ENCODE measurements around the gene PSMA7. TPM values are rescaled to one million over a fixed set of nuclear protein-coding genes. Genes with fewer than 3 reads are reported as not detected.
A peak's percentile ranks its signal among the peaks of the same experiment; 100 is the strongest.

The PSMA7 gene
- total RNA-seq, 2 donors from 2014 or later, result 220 to 234 TPM

GRCh38 chr20:62146019-62146755, 3.0 kb upstream of the PSMA7 start:
- Mint-ChIP-seq H3K4me3 (no peak overlapping the region), H3K27ac (no peak overlapping the region), H3K4me1 (ENCODE audit: low read depth) (peaks cover 51% of the 10 kb centered on the region), H3K36me3 (ENCODE audit: insufficient read depth in 2 of 2) (peaks cover 0 to 1% of the 10 kb centered on the region in 2 donors), H3K27me3 (ENCODE audit: low read depth) (no peaks in the 10 kb centered on the region), H3K9me3 (no peaks in the 10 kb centered on the region)
- DNase-seq, result no peak
- no peak for ATAC-seq (replicated peaks in 1 of 2)

- no peak overlapping the region for H3K27ac Mint-ChIP-seq
- ATAC-seq (replicated peaks in 1 of 2), result no peak
- no peak overlapping the region for H3K4me3 Mint-ChIP-seq
These were observed 2.5 kb upstream of the PSMA7 start for GRCh38 chr20:62145688-62146018.

GRCh38 chr20:62143957-62144825, 997 bp upstream of the PSMA7 start:
- ATAC-seq (replicated peaks in 1 of 2) (peak; percentile 20 to 29), DNase-seq (peak; percentile 68)
- peaks cover 0 to 12% of the 10 kb centered on the region in 2 donors for H3K36me3 Mint-ChIP-seq (ENCODE audit: insufficient read depth in 2 of 2)
- no peaks in the 10 kb centered on the region for H3K9me3 Mint-ChIP-seq
- peak overlapping the region; percentile 84 to 94 for H3K4me3 Mint-ChIP-seq
- no peaks in the 10 kb centered on the region for H3K27me3 Mint-ChIP-seq (ENCODE audit: low read depth)
- H3K4me1 Mint-ChIP-seq (ENCODE audit: low read depth), result peaks cover 59% of the 10 kb centered on the region
- peak overlapping the region; percentile 91 for H3K27ac Mint-ChIP-seq

More at GRCh38 chr20:62145688-62146018, 2.5 kb upstream of the PSMA7 start:
- Mint-ChIP-seq H3K4me1 (ENCODE audit: low read depth) (peaks cover 56% of the 10 kb centered on the region), H3K36me3 (ENCODE audit: insufficient read depth in 2 of 2) (peaks cover 0 to 3% of the 10 kb centered on the region in 2 donors), H3K9me3 (no peaks in the 10 kb centered on the region), H3K27me3 (ENCODE audit: low read depth) (no peaks in the 10 kb centered on the region)
- DNase-seq, result no peak

GRCh38 chr20:62142252-62143080, 728 bp downstream of the PSMA7 start:
- no peaks in the 10 kb centered on the region for H3K27me3 Mint-ChIP-seq (ENCODE audit: low read depth)
- peaks cover 60% of the 10 kb centered on the region for H3K4me1 Mint-ChIP-seq (ENCODE audit: low read depth)
- ATAC-seq (replicated peaks in 1 of 2) (peak in 1 of 2 donors; percentile 14), DNase-seq (peak in 1 of 2 donors; percentile 21)
- H3K4me3 Mint-ChIP-seq, result peak overlapping the region; percentile 92 to 96
- H3K9me3 Mint-ChIP-seq, result no peaks in the 10 kb centered on the region
- H3K27ac Mint-ChIP-seq, result peak overlapping the region; percentile 96
- peaks cover 5 to 22% of the 10 kb centered on the region in 2 donors for H3K36me3 Mint-ChIP-seq (ENCODE audit: insufficient read depth in 2 of 2)

GRCh38 chr20:62141397-62142251, 1.6 kb downstream of the PSMA7 start:
- Mint-ChIP-seq H3K4me3 (peak overlapping the region; percentile 92 to 96), H3K4me1 (ENCODE audit: low read depth) (peaks cover 52% of the 10 kb centered on the region), H3K36me3 (ENCODE audit: insufficient read depth in 2 of 2) (peaks cover 6 to 23% of the 10 kb centered on the region in 2 donors), H3K27ac (peak overlapping the region; percentile 96), H3K9me3 (no peaks in the 10 kb centered on the region), H3K27me3 (ENCODE audit: low read depth) (no peaks in the 10 kb centered on the region)
- DNase-seq (peak; percentile 31 to 35), ATAC-seq (replicated peaks in 1 of 2) (peak; percentile 14 to 16)

- Mint-ChIP-seq H3K4me3 (peak overlapping the region; percentile 92 to 96), H3K27ac (peak overlapping the region; percentile 10), H3K9me3 (no peaks in the 10 kb centered on the region), H3K4me1 (ENCODE audit: low read depth) (peaks cover 46% of the 10 kb centered on the region), H3K27me3 (ENCODE audit: low read depth) (no peaks in the 10 kb centered on the region), H3K36me3 (ENCODE audit: insufficient read depth in 2 of 2) (peaks cover 7 to 28% of the 10 kb centered on the region in 2 donors)
- ATAC-seq (replicated peaks in 1 of 2), result no peak
- DNase-seq, result no peak
These were observed 2.2 kb downstream of the PSMA7 start for GRCh38 chr20:62141043-62141396.

GRCh38 chr20:62139636-62140035, 3.6 kb downstream of the PSMA7 start:
- no peaks in the 10 kb centered on the region for H3K27me3 Mint-ChIP-seq (ENCODE audit: low read depth)
- no peak for DNase-seq
- peak overlapping the region; percentile 46 for H3K27ac Mint-ChIP-seq
- peaks cover 7 to 28% of the 10 kb centered on the region in 2 donors for H3K36me3 Mint-ChIP-seq (ENCODE audit: insufficient read depth in 2 of 2)
- H3K4me3 Mint-ChIP-seq, result no peak overlapping the region
- no peaks in the 10 kb centered on the region for H3K9me3 Mint-ChIP-seq
- peaks cover 32% of the 10 kb centered on the region for H3K4me1 Mint-ChIP-seq (ENCODE audit: low read depth)
- no peak for ATAC-seq (replicated peaks in 1 of 2)

GRCh38 chr20:62138912-62139311, 4.3 kb downstream of the PSMA7 start:
- Mint-ChIP-seq H3K9me3 (no peaks in the 10 kb centered on the region), H3K27me3 (ENCODE audit: low read depth) (no peaks in the 10 kb centered on the region), H3K4me3 (no peak overlapping the region), H3K36me3 (ENCODE audit: insufficient read depth in 2 of 2) (peaks cover 10 to 28% of the 10 kb centered on the region in 2 donors), H3K27ac (no peak overlapping the region), H3K4me1 (ENCODE audit: low read depth) (peaks cover 28% of the 10 kb centered on the region)
- ATAC-seq (replicated peaks in 1 of 2) (no peak), DNase-seq (no peak)

GRCh38 chr20:62138204-62138543, 5.0 kb downstream of the PSMA7 start:
- Mint-ChIP-seq H3K4me1 (ENCODE audit: low read depth) (peaks cover 34% of the 10 kb centered on the region), H3K9me3 (no peaks in the 10 kb centered on the region)

GRCh38 chr20:62137478-62138203, 5.6 kb downstream of the PSMA7 start:
- DNase-seq (no peak), ATAC-seq (replicated peaks in 1 of 2) (no peak)
- Mint-ChIP-seq H3K27me3 (ENCODE audit: low read depth) (no peaks in the 10 kb centered on the region), H3K4me3 (no peak overlapping the region), H3K27ac (peak overlapping the region; percentile 3), H3K36me3 (ENCODE audit: insufficient read depth in 2 of 2) (peaks cover 10 to 30% of the 10 kb centered on the region in 2 donors), H3K9me3 (no peaks in the 10 kb centered on the region), H3K4me1 (ENCODE audit: low read depth) (peaks cover 38% of the 10 kb centered on the region)

More at GRCh38 chr20:62138204-62138543, 5.0 kb downstream of the PSMA7 start:
- H3K4me3 Mint-ChIP-seq, result no peak overlapping the region
- H3K27ac Mint-ChIP-seq, result no peak overlapping the region
- DNase-seq (no peak), ATAC-seq (replicated peaks in 1 of 2) (no peak)
- H3K27me3 Mint-ChIP-seq (ENCODE audit: low read depth), result no peaks in the 10 kb centered on the region
- peaks cover 10 to 29% of the 10 kb centered on the region in 2 donors for H3K36me3 Mint-ChIP-seq (ENCODE audit: insufficient read depth in 2 of 2)

GRCh38 chr20:62137092-62137384, 6.2 kb downstream of the PSMA7 start:
- DNase-seq (no peak), ATAC-seq (replicated peaks in 1 of 2) (no peak)
- Mint-ChIP-seq H3K36me3 (ENCODE audit: insufficient read depth in 2 of 2) (peaks cover 10 to 30% of the 10 kb centered on the region in 2 donors), H3K27me3 (ENCODE audit: low read depth) (no peaks in the 10 kb centered on the region), H3K27ac (no peak overlapping the region), H3K4me1 (ENCODE audit: low read depth) (peaks cover 40% of the 10 kb centered on the region), H3K9me3 (no peaks in the 10 kb centered on the region), H3K4me3 (no peak overlapping the region)

Data from activated T-cell treated with anti-CD3 and anti-CD28 coated beads, Interleukin-2, amount 50 U/mL, for 72 hours (primary cell).